ENCODE data around the gene PROZ.

Gene PROZ

DNA sequence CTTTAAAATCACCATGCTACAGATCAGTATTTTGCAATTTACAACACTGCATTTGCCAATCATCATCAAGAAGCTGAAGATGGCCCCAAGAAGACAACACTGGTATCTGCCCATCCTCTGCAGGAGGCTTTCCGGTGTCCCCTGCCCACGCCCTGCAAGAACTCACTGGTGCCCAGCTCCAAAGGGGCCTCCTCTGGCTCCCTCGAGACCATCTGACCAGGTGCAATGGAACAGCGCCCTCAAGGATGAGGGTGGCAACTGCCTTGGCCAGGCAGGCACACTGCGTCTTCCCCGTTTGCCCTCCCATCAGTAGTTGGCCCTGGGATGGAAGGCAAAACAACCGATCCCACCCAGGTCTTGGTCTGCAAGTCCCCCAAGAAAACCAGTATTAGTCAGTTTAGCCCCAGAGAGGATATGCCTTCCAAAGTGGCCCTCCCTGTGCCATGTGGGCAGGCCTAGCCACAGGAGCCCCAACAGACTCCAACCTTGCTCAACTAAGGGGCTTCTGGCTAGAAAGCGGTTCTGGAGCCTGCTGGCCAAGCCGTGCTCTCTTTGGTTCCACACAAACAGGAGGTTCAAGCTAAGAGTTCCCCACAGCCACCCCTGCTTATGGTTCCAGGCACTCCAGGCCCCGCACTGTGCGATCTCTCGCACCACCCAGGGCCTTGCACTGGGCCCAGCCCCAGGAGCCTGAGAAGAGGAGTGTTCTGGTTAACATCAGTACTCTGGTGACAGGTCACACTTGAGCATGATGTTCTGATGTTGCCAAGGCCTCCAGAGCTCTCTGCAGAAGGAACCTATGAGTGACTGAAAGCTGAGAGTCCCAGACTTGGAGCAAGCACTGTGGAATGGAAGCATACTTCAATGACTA is 45.3 kb downstream of the PROZ start:
- no peak for DNase-seq (ENCODE audit: low read depth in 2 of 2, low spot score in 1 of 2)

DNA sequence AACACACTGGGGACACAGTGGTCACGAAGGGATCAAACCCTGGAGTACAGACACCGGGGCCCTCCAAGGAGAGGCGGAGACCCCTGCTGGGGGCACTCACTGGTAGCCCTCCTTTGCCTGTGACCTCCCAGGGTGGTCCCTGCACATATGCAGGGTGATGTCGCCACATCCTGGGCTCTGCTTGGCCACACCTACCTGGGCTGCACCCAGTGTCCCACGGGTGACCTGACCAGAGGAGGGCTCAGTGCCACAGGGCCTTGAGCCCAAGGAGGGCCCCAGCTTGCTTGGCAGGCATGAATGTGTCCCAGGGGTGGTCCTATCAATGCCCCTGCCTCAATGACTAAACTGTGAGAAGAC is 45.9 kb downstream of the PROZ start:
- DNase-seq (ENCODE audit: low read depth in 2 of 2, low spot score in 1 of 2), result no peak

DNA sequence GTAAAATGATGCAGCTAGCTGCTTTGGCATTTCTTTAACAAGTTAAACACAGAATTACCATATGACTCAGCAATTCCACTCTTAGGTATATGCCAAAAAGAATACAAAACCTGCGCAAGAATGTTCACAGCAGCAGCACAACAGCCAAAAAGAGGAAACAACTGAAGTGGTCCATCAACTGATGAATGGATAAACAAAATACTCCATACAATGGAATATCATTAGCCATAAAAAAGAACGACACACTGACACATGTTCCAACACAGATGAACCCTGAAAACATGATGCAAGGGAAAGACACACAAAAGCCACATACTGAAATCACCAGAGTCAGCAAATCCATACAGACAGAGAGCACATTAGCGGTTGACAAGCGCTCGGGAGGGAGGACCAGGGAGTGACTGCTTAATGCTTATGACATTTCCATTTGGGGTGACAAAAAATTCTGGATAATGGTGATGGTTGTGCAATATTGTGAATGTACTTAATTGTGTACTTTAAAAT is 47.0 kb downstream of the PROZ start:
- no peak for DNase-seq (ENCODE audit: low read depth in 2 of 2, low spot score in 1 of 2)

DNA sequence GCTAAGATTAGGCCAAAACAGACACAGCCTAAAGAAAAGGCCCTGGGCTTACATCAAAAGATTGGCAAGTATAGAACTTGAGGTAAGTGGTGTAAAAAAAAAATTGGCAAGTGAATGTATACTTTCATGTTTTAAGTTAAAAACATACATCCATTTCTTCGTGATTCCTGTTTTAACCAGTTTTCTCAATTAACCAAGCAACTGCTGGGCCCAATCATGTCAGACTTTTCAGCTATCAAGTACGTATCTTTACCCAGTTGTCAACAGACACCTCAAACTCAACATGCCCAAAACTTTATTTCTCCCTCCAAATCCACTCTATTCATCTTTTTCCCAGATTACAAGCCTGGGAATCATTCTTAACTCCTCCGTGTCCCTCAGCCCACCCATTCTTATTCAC is 49.0 kb downstream of the PROZ start:
- no peak for DNase-seq (ENCODE audit: low read depth in 2 of 2, low spot score in 1 of 2)

DNA sequence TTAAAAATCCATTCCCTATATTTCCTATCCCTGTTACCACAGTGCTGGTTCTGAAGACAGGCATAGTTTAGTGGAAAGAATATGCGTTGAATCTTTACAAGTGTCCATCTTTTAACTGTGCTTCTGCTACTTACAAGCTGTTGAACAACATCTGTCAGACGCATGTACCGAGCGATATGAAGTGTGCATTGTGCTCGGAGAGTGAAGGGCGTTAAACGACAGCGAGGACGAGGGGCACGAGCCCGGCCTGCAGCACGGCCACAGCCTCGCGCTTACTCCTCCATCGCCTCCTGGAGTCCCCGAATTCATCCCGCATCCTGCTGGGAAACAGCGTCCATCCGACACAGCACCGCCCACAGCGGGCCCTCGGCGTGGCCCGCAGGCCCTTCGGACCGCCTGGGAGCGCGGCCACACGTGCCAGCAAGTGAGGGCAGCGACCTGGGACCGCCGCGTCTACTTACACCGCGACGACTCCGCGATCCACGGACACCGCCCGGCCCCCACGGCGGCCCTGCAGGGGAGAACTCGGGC is 49.5 kb downstream of the PROZ start:
- DNase-seq (ENCODE audit: low read depth in 2 of 2, low spot score in 1 of 2), result no peak

DNA sequence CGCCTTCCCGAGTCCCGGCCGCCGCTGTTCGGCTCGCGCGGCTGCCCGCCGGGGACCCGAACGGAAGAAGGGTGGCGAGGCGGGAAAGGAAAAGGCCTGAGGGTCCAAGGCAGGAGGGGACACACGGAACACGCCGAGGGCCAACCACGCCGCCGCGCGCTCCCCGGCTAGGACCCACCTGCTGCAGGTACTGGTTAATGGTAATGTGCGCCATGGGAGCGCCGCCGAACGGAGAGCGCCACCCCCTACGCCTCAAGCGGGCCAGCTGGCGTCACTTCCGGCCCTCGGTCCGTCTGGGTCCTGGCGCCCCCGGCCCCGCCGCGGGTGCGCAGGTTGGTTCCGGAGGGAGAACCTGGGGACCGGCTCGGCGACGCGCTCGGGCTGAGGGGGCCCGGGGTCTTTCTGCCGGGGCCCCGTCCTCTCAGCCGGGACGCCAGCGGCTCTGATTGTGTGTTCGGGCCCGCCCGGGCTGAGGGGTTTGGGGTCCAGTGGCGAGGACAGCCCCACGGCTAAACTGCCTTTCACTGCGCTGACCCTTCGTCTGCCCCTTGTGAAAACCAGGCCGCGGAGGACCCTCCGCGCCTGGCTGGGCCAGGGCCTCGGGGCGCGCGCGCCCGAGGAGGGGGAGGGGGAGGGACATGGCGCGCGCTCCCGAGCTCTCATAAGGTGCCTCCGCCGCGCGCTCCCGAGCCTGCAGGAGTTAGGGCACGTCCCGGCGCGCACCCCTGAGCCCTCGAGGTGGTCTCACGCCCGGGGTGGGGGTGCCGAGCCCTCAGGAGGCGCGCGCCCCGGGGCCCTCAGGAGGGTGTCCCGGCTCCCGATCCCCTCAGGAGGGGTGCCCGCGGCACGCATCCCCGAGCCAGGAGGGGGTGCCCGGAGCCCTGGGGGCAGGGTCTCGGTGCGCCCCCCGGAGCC is 50.2 kb downstream of the PROZ start, which contains the start of gene PCID2:
Gene PCID2, minus strand, starts transcription at position 249 of the 915 bp plus-strand sequence. Its CDS starts 35 bp downstream, at position 214.
- DNase-seq (ENCODE audit: low read depth in 2 of 2, low spot score in 1 of 2), result peak; percentile 65 to 77

DNA sequence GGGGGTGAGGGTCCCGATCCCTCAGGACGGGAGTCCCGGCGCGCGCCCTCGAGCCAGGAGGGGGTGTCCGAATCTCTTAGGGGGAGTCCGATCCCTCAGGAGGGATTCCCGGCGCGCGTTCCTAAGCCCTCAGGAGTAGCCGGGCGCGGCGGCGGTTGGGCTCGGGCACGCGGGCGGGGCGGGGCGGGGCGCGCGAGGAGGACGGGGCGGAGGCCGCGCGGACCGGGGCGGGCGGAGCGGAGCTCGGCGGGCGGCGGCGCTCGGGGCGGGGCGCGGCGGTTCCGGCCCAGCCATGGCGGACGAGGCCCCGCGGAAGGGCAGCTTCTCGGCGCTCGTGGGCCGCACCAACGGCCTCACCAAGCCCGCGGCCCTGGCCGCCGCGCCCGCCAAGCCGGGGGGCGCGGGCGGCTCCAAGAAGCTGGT is 50.9 kb downstream of the PROZ start, which contains the start of gene CUL4A:
Gene CUL4A, plus strand, starts transcription at position 278 of the 423 bp plus-strand sequence. Its CDS starts 15 bp downstream, at position 293.
- DNase-seq (ENCODE audit: low read depth in 2 of 2, low spot score in 1 of 2), result peak; percentile 40 to 51

DNA sequence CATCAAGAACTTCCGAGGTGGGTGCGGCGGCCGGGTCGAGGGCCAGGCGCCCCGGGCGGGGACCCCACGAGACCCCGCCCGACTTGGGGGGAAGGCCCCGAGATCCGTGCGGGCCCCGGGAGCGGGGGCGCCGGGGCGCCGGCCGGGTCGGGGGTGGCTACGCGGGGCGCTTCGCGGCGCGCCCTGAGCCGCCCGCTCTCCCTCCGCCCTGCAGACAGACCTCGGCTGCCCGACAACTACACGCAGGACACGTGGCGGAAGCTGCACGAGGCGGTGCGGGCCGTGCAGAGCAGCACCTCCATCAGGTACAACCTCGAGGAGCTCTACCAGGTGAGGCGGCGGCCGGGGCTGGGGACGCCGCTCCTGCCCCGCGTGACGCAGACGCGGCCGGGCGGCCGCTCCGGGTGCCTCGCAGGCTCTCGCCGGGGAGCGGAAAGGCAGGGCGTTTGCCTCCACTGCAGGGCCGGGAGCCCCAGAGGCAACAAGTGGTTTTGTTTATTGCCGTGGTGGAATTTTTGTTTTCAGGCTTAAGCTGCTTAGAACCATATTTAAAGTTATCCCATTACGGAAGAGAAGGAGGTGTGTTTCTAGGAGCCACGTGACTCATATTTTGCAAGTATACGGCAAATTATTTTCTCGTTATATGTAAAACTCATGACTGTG is 51.4 kb downstream of the PROZ start:
- DNase-seq (ENCODE audit: low read depth in 2 of 2, low spot score in 1 of 2), result peak in 1 of 2 donors; percentile 51

DNA sequence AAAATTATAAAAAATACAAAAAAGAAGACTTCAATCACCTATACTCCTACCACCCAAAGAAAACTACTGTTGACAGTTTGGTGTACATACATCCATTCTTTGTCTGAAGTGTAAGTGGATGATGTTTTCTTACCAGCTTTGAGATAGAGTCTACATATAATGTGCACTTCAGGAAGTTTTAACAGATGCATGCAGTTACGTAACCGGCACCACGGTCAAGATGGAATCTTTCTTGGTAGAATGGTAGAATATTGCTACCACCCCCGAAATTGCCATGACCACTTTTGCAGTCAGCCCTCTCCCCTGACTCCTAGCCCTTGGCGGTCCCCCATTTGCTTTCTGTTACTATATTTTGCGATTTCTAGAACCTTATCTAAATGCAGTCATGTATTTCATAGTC is 52.4 kb downstream of the PROZ start:
- no peak for DNase-seq (ENCODE audit: low read depth in 2 of 2, low spot score in 1 of 2)

DNA sequence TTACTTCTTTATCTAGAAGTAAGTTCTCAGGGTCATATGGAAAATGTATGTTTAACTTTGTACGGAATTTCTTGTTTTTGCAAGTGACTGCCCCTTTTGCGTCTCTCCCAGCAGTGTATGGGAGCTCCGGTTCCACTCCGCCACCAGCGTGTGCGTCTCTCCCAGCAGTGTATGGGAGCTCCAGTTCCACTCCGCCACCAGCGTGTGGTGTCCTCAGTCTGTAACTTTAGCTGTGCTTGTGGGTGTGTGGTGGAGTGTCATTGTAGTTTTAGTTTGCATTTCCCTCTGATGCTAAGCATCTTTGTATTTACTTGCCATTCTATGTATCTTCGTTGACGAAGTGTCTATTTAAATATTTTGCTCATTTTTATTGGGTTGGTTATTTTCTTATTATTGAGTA is 53.3 kb downstream of the PROZ start:
- DNase-seq (ENCODE audit: low read depth in 2 of 2, low spot score in 1 of 2), result no peak

DNA sequence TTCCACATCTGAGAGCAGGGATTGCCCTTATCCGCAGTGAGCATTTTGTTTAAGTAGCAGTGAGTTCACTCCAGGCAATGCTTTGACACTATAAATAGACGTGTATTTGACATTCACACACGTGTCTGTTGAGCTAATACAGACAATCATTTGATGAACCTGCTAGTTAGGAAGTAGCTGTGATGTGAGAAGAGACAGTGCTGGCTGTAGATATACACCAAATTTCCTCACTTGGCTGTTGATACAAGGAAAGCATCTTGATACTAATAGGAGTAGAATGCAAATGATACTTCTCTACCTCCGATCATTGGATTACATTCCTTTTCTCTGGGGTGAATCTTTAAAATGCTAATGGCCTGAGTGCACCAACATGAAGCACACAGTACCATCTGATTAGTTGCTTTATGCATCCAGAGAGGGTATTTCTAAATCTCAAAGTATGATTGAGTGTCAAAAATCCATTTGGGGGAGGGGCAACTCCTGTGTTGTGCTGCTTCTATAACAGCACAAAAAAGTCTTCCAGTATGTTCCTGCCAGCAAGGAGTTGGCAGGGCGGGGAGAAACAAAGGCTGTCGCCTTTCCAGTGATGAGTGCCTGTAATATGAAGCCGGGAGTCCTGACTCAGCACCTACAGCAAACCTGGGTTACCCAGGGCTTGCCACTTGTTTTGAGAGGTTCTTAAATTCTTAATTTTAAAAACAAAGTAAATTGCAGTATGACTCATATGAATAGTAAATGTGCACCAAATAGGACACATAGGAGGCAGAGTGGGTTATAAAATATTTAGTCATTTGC is 58.0 kb downstream of the PROZ start:
- no peak for DNase-seq (ENCODE audit: low read depth in 2 of 2, low spot score in 1 of 2)

DNA sequence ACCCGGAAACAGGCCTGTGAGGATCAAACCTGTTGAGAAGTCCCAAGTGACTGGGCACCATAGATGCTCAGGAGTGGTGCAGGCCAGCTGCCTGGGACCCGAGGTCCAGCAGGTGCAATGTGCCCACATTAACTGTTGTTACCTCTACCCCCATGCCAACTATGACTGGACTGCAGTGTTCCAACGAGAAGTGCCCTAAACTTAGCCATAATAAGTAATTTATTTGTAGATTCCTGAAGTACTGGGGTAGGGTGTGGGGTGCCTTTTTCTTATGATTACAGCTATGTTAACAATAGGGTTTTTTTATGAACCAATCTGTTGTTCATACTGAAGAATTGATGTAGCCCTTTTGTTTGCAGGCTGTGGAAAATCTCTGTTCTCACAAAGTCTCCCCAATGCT is 60.1 kb downstream of the PROZ start:
- DNase-seq (ENCODE audit: low read depth in 2 of 2, low spot score in 1 of 2), result no peak

DNA sequence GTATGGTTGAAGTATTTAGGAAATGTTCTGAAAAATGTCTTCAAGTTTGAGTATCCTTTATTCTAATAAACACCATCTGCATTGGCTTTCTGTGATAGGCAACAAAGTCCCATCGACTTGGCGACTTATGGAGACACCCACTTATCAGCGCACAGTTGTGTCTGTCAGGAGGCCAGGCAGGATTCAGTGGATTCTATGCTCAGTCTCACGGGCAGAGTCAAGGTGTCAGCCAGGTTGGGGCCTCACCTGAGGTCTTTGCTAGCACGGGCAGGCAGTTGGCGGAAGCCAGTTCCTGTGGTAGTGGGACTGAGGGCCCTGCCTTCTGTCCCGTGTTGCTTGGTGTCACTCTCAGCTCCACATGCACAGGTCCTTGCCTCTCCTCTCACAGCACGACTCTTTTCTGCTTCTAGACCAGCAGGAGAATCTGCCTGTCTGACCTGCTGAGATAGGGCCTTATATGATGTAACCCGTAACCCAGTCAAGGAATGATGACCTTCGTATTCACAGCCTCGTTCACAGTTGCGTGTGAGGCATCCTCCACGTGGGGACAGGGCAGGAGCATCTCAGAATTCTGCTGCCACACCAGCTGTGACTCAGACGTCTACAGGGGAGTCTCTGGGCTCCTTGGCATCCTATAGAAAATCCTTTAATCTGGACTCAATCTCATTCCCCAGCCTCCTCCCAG is 61.0 kb downstream of the PROZ start:
- DNase-seq (ENCODE audit: low read depth in 2 of 2, low spot score in 1 of 2), result no peak

DNA sequence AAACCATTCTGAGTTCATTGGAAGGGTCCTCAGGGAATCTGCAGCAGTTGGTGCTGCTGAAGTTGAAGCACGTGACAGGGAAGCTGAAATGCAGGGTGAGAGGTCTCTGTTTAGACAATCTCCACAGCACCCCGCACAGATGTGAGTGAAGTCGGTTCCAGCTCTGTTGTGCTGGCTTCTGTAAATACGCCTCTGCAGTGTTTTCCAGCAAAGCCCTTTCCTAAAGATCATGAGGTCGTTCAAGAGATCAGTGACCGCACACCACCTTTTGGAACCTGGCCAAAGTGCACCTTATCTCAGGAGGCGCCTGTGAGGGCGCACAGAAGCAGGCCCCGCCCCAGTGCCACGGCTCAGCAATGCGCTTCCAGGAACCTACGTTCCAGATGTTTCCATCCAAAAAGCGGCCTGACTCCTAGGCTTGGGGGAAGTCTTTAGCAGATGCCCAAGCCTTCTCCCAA is 61.7 kb downstream of the PROZ start:
- DNase-seq (ENCODE audit: low read depth in 2 of 2, low spot score in 1 of 2), result no peak

DNA sequence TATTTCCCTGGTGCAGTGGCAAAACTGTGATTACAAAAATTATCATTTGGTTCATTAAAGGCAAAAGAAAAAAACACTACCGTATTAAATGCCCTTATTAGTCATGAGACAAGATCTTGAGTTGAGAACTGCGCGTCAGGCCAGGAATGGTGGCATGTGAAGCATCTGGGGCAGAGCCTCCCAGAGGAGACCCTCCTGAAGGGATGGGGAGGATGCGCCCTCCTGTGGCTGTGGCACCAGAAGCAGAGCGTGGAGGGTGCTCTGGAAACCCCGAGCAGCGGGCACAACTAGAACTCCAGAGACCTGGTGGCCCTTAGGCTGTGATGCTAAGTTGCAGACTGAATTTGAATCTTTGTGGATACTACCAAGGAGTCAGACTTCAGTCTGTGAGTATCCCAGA is 62.4 kb downstream of the PROZ start:
- DNase-seq (ENCODE audit: low read depth in 2 of 2, low spot score in 1 of 2), result no peak

Measured in stimulated activated CD8-positive, alpha-beta memory T cell treated with anti-CD3 and anti-CD28 coated beads, Interleukin-4, amount 100 ng/mL, for 4 hours (primary cell).